Stimulated activated CD4-positive, alpha-beta T cell treated with anti-CD3 and anti-CD28 coated beads, TNF-alpha, amount 100 ng/mL, for 48 hours (primary cell): ENCODE measurements around the gene ENTPD2.
"Not testable (repeated sequence)": the region's sequence is repeated elsewhere in the genome, so short reads cannot be mapped to it uniquely, and the experiment has no call there.

Source experiments
- DNase-seq, 3 donors: peaks; one replicate each; pipeline ENCODE4 v3.0.0-alpha.2; 2020; ENCODE audit warnings: low read depth in 3 of 3

Gene ENTPD2

GRCh38 chr9:137015976-137016375, 37.9 kb downstream of the ENTPD2 start:
- DNase-seq: no peak

GRCh38 chr9:137015540-137015930, 38.3 kb downstream of the ENTPD2 start:
- DNase-seq: no peak

GRCh38 chr9:137014776-137015539, 38.9 kb downstream of the ENTPD2 start:
- no peak for DNase-seq

GRCh38 chr9:137014166-137014565, 39.7 kb downstream of the ENTPD2 start:
- DNase-seq: no peak

GRCh38 chr9:137013571-137013940, 40.3 kb downstream of the ENTPD2 start:
- no peak for DNase-seq

- DNase-seq: no peak
Measured at GRCh38 chr9:137012694-137013570, 40.9 kb downstream of the ENTPD2 start.

GRCh38 chr9:137011907-137012675, 41.8 kb downstream of the ENTPD2 start:
- DNase-seq: no peak

- no peak for DNase-seq
Measured at GRCh38 chr9:137011156-137011555, 42.7 kb downstream of the ENTPD2 start.

- DNase-seq: no peak
Measured at GRCh38 chr9:137009938-137010732, 43.7 kb downstream of the ENTPD2 start.

- DNase-seq: no peak
Measured at GRCh38 chr9:137009217-137009616, 44.6 kb downstream of the ENTPD2 start.

GRCh38 chr9:137008312-137008711, 45.5 kb downstream of the ENTPD2 start:
- DNase-seq: no peak

- no peak for DNase-seq
Measured at GRCh38 chr9:137007816-137008270, 46.0 kb downstream of the ENTPD2 start.

GRCh38 chr9:137007108-137007815, 46.6 kb downstream of the ENTPD2 start:
- DNase-seq: no peak

GRCh38 chr9:137006116-137007003, 47.5 kb downstream of the ENTPD2 start:
- DNase-seq: no peak

GRCh38 chr9:137004285-137004684, 49.6 kb downstream of the ENTPD2 start:
- not testable (repeated sequence) for DNase-seq

GRCh38 chr9:137002646-137003041, 51.2 kb downstream of the ENTPD2 start:
- no peak for DNase-seq

GRCh38 chr9:137001857-137002645, 51.8 kb downstream of the ENTPD2 start:
- DNase-seq: no peak

- no peak for DNase-seq
Measured at GRCh38 chr9:137000177-137000930, 53.5 kb downstream of the ENTPD2 start.
